ENCODE measurements around the gene CD22.

DNA sequence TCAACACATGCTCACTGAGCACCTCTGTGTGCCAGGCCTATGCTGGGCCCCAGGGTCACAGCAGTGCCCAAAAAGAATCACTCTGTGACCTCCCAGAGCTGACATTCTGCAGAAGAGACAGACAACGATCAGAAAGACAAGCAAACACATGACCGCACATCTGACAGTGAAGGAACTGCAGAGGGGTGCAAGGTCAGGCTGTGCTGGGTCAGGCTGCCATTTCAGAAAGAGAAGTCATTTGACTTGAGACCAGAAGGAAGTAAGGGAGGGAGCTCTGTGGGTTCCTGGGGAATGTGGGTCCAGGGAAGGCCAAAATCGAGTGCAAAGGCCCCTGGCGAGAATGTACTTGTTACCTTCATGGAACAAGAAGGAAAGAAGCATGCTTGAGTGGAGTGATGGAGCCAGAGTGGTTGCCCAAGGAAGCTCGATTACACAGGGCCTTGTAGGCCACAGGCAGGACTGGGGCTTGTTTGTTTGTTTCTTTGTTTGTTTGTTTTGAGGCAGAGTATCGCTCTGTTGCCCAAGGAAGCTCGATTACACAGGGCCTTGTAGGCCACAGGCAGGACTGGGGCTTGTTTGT lies 11.4 kb upstream of the CD22 start:
- TF ChIP-seq, protein P1, sequence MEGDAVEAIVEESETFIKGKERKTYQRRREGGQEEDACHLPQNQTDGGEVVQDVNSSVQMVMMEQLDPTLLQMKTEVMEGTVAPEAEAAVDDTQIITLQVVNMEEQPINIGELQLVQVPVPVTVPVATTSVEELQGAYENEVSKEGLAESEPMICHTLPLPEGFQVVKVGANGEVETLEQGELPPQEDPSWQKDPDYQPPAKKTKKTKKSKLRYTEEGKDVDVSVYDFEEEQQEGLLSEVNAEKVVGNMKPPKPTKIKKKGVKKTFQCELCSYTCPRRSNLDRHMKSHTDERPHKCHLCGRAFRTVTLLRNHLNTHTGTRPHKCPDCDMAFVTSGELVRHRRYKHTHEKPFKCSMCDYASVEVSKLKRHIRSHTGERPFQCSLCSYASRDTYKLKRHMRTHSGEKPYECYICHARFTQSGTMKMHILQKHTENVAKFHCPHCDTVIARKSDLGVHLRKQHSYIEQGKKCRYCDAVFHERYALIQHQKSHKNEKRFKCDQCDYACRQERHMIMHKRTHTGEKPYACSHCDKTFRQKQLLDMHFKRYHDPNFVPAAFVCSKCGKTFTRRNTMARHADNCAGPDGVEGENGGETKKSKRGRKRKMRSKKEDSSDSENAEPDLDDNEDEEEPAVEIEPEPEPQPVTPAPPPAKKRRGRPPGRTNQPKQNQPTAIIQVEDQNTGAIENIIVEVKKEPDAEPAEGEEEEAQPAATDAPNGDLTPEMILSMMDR (IDR thresholded peaks at IDR 0.05; ENCODE audit: control extremely low read depth in 1 of 3, insufficient read depth in 1 of 3, low read depth in 1 of 3, low read length in 3 of 3): no peak
- TF ChIP-seq NRF1 (IDR thresholded peaks at IDR 0.05; ENCODE audit: low read depth, low read length) (no peak), EP300 (IDR thresholded peaks at IDR 0.05; ENCODE audit: borderline replicate concordance in 1 of 2, low read depth in 2 of 2, low read length in 2 of 2) (no peak), YY1 (IDR thresholded peaks at IDR 0.05; ENCODE audit: low read depth, low read length) (no peak), RAD21 (IDR thresholded peaks at IDR 0.05 in 1 of 2, conservative IDR thresholded peaks at IDR 0.05 in 1 of 2; ENCODE audit: low read depth in 2 of 2, low read length in 2 of 2) (no peak), EZH2 (IDR thresholded peaks at IDR 0.05; ENCODE audit: low read depth, low read length, severe bottlenecking) (no peak), HDAC2 (IDR thresholded peaks at IDR 0.05; ENCODE audit: borderline replicate concordance in 1 of 2, low read depth in 2 of 2, low read length in 2 of 2) (no peak), POLR2A (IDR thresholded peaks at IDR 0.05; ENCODE audit: control extremely low read depth in 1 of 2, low read depth in 2 of 2, low read length in 2 of 2) (no peak)
- TF ChIP-seq, protein P2, sequence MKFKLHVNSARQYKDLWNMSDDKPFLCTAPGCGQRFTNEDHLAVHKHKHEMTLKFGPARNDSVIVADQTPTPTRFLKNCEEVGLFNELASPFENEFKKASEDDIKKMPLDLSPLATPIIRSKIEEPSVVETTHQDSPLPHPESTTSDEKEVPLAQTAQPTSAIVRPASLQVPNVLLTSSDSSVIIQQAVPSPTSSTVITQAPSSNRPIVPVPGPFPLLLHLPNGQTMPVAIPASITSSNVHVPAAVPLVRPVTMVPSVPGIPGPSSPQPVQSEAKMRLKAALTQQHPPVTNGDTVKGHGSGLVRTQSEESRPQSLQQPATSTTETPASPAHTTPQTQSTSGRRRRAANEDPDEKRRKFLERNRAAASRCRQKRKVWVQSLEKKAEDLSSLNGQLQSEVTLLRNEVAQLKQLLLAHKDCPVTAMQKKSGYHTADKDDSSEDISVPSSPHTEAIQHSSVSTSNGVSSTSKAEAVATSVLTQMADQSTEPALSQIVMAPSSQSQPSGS (IDR thresholded peaks at IDR 0.05; ENCODE audit: low read length): no peak

All from H1 (cell line).